ENCODE data around the gene ZDHHC14. TPM values are rescaled to one million over a fixed set of nuclear protein-coding genes. Genes with fewer than 3 reads are reported as not detected.

ZDHHC14 gene
- total RNA-seq, 3 donors from 2014 or later = 9.1 to 10.5 (median 10.0) TPM

- Histone ChIP-seq H3K9me3 (no peaks in the 10 kb centered on the region), H3K4me1 (ENCODE audit: low read depth) (no peaks in the 10 kb centered on the region), H3K4me3 (no peak overlapping the region), H3K36me3 (ENCODE audit: low read depth) (no peaks in the 10 kb centered on the region)
- TF ChIP-seq CTCF (IDR thresholded peaks at IDR 0.05) = no peak
- intact Hi-C loops (cut with DNase I, micrococcal nuclease) = no loop called here
- no peak for DNase-seq
- ATAC-seq = peak; percentile 7
Observed at GRCh38 chr6:157551041-157551832, 170.2 kb downstream of the ZDHHC14 start.

GRCh38 chr6:157552081-157552747 lies 171.2 kb downstream of the ZDHHC14 start:
- intact Hi-C loops (cut with DNase I, micrococcal nuclease) = no loop called here
- H3K4me3 ChIP-seq = no peak overlapping the region
- peak; percentile 26 for ATAC-seq

GRCh38 chr6:157552820-157553485 lies 172.0 kb downstream of the ZDHHC14 start:
- no peak for DNase-seq
- H3K36me3 ChIP-seq (ENCODE audit: low read depth) = no peaks in the 10 kb centered on the region
- H3K4me1 ChIP-seq (ENCODE audit: low read depth) = no peaks in the 10 kb centered on the region
- no peak for ATAC-seq
- intact Hi-C loops (cut with DNase I, micrococcal nuclease) = no loop called here
- H3K4me3 ChIP-seq = no peak overlapping the region
- no peaks in the 10 kb centered on the region for H3K9me3 ChIP-seq
- no peak for TF ChIP-seq CTCF (IDR thresholded peaks at IDR 0.05)

More at GRCh38 chr6:157552081-157552747, 171.2 kb downstream of the ZDHHC14 start:
- Histone ChIP-seq H3K36me3 (ENCODE audit: low read depth) (no peaks in the 10 kb centered on the region), H3K9me3 (no peaks in the 10 kb centered on the region), H3K4me1 (ENCODE audit: low read depth) (no peaks in the 10 kb centered on the region)
- no peak for TF ChIP-seq CTCF (IDR thresholded peaks at IDR 0.05)
- no peak for DNase-seq

- TF ChIP-seq CTCF (IDR thresholded peaks at IDR 0.05) = no peak
- DNase-seq (no peak), ATAC-seq (no peak)
- peaks cover 6% of the 10 kb centered on the region for H3K4me1 ChIP-seq (ENCODE audit: low read depth)
- no peak overlapping the region for H3K4me3 ChIP-seq
- no peaks in the 10 kb centered on the region for H3K36me3 ChIP-seq (ENCODE audit: low read depth)
- intact Hi-C loops (cut with DNase I, micrococcal nuclease) = no loop called here
- no peaks in the 10 kb centered on the region for H3K9me3 ChIP-seq
Observed at GRCh38 chr6:157554747-157555146, 173.8 kb downstream of the ZDHHC14 start.

GRCh38 chr6:157555455-157556143 lies 174.6 kb downstream of the ZDHHC14 start:
- intact Hi-C loops (cut with DNase I, micrococcal nuclease) = no loop called here
- H3K9me3 ChIP-seq = no peaks in the 10 kb centered on the region
- no peaks in the 10 kb centered on the region for H3K36me3 ChIP-seq (ENCODE audit: low read depth)
- ATAC-seq (no peak), DNase-seq (no peak)
- H3K4me3 ChIP-seq = no peak overlapping the region
- peaks cover 6% of the 10 kb centered on the region for H3K4me1 ChIP-seq (ENCODE audit: low read depth)
- TF ChIP-seq CTCF (IDR thresholded peaks at IDR 0.05) = no peak
